ENCODE measurements around the gene MYH2. TPM values are rescaled to one million over a fixed set of nuclear protein-coding genes. Genes with fewer than 3 reads are reported as not detected.

MYH2 gene
- total RNA-seq, 5 donors from 2014 or later (not counting 1 experiment from before 2014, with no cell fraction given) = not detected

DNA sequence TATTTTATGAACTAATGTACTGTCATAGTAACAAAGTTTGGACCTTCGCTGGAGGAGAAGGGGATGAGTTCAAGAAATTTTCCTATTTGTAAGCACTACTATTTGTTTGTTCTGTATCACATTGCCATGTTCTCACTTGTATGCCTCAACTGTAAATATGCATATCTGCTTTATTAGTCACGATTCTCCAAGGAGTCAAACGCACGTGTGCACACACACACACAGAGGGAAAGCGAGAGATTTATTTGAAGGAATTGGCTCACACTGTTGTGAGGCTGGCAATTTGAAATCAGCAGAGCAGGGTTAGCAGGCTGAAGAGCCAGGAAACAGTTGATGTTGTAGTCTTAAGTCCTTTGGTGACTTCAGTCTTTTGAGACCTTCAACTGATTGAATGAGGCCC, 24.9 kb upstream of the MYH2 start:
- Histone ChIP-seq H3K4me3 (ENCODE audit: control insufficient read depth in 1 of 2, extremely low read depth in 1 of 2, low read length in 1 of 2) (no peak overlapping the region), H3K27ac (ENCODE audit: low read length) (no peak overlapping the region), H3K27me3 (replicated peaks in 1 of 2; ENCODE audit: control insufficient read depth in 2 of 2, extremely low read depth in 1 of 2, insufficient read depth in 2 of 2, low read length in 1 of 2) (peaks cover 2 to 5% of the 10 kb centered on the region in 2 experiments), H3K9me3 (no peaks in the 10 kb centered on the region), H3K4me1 (ENCODE audit: control insufficient read depth in 1 of 2, extremely low read depth in 1 of 2, insufficient read depth in 2 of 2, low read length in 2 of 2) (no peaks in the 10 kb centered on the region), H3K36me3 (ENCODE audit: control insufficient read depth in 2 of 2, extremely low read depth in 1 of 2, insufficient read depth in 1 of 2, low read length in 1 of 2) (no peaks in the 10 kb centered on the region)
- H3K27ac Mint-ChIP-seq = no peak overlapping the region
- no peak overlapping the region for H3K4me3 Mint-ChIP-seq
- no peaks in the 10 kb centered on the region for H3K4me1 Mint-ChIP-seq
- H3K36me3 Mint-ChIP-seq = no peaks in the 10 kb centered on the region
- DNase-seq = no peak
- H3K27me3 Mint-ChIP-seq = peaks cover 1 to 17% of the 10 kb centered on the region in 2 donors
- no peak for ATAC-seq (replicated peaks in 1 of 4)
- WGBS (ENCODE audit: insufficient coverage) = no CpG with 5 or more reads among the region's 5 CpGs
- ChIA-PET POLR2A (no interaction called here), CTCF (no interaction called here)
- no peaks in the 10 kb centered on the region for H3K9me3 Mint-ChIP-seq

DNA sequence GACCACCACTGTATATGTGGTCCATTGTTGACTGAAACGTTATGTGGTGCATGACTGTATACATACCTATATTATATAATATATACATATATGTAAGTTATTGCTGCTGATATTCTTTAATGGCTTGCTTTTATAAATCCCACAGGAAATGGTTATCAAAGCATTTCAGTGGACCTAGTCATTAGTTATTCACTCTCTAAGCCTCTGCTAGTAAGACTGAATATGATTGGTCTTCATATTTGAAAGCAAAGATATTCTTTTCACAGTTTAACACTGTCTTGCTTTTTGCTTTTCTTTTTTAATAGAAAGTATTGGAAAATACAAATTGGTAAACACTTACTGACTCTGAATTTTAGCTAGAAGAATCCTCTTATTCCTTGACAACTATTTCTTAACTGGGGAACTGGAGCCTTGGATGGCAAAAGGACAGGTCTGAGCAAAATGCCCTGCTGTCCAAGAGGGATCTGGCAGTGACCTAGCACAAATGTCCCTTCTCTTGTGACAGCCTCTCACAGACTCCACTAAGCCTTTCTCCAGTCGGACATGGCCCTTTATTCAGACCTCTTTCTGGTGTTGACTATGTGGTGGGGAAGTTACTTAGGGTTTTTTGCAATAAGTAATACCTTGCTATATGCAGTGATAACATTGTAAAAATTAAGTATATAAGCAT, 14.7 kb upstream of the MYH2 start:
- ChIA-PET POLR2A (interaction anchor here in 1 of 2 donors (0.7 kb wide), 1 partner anchor 37 kb away, joined by 5 read pairs; no protein-coding TSS in a partner anchor), CTCF (no interaction called here)
- Histone ChIP-seq H3K27ac (ENCODE audit: low read length) (no peak overlapping the region), H3K4me3 (ENCODE audit: control insufficient read depth in 1 of 2, extremely low read depth in 1 of 2, low read length in 1 of 2) (no peak overlapping the region), H3K36me3 (ENCODE audit: control insufficient read depth in 2 of 2, extremely low read depth in 1 of 2, insufficient read depth in 1 of 2, low read length in 1 of 2) (no peaks in the 10 kb centered on the region), H3K4me1 (ENCODE audit: control insufficient read depth in 1 of 2, extremely low read depth in 1 of 2, insufficient read depth in 2 of 2, low read length in 2 of 2) (no peaks in the 10 kb centered on the region), H3K27me3 (replicated peaks in 1 of 2; ENCODE audit: control insufficient read depth in 2 of 2, extremely low read depth in 1 of 2, insufficient read depth in 2 of 2, low read length in 1 of 2) (peaks cover 0 to 6% of the 10 kb centered on the region in 2 experiments), H3K9me3 (no peaks in the 10 kb centered on the region)
- Mint-ChIP-seq H3K27ac (no peak overlapping the region), H3K27me3 (peaks cover 4% of the 10 kb centered on the region in 2 donors), H3K36me3 (no peaks in the 10 kb centered on the region), H3K4me3 (no peak overlapping the region), H3K4me1 (no peaks in the 10 kb centered on the region), H3K9me3 (no peaks in the 10 kb centered on the region)
- DNase-seq (no peak), ATAC-seq (replicated peaks in 1 of 4) (no peak)
- WGBS (ENCODE audit: insufficient coverage) = no CpG with 5 or more reads among the region's 2 CpGs

DNA sequence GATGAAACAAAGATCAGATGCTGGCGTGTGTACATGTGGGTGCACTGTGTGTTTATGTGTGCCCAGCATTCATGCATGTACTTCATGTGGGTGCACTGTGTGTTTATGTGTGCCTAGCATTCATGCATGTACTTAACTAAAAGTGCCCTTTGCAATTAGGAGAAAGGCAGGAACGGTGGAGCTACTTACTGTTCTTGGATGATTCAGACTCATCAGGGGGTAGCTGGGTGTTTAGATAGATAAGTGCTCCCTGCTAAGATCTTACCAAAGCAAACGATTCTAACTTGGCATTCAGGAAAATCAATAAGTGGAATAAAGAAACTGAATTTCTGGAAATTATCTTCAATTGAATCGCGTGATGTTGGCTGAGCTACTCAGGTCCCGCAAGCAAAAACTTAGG, 8.6 kb upstream of the MYH2 start:
- ChIA-PET CTCF (no interaction called here), POLR2A (interaction anchor here in 1 of 2 donors (0.5 kb wide), 1 partner anchor 114 kb away, joined by 6 read pairs; no protein-coding TSS in a partner anchor)
- 100% methylated on average over 1 of the region's 6 CpGs for WGBS (ENCODE audit: insufficient coverage)
- H3K9me3 Mint-ChIP-seq = no peaks in the 10 kb centered on the region
- H3K36me3 Mint-ChIP-seq = no peaks in the 10 kb centered on the region
- peaks cover 2 to 5% of the 10 kb centered on the region in 2 donors for H3K27me3 Mint-ChIP-seq
- Histone ChIP-seq H3K9me3 (no peaks in the 10 kb centered on the region), H3K27ac (ENCODE audit: low read length) (no peak overlapping the region), H3K36me3 (ENCODE audit: control insufficient read depth in 2 of 2, extremely low read depth in 1 of 2, insufficient read depth in 1 of 2, low read length in 1 of 2) (no peaks in the 10 kb centered on the region), H3K4me3 (ENCODE audit: control insufficient read depth in 1 of 2, extremely low read depth in 1 of 2, low read length in 1 of 2) (no peak overlapping the region), H3K4me1 (ENCODE audit: control insufficient read depth in 1 of 2, extremely low read depth in 1 of 2, insufficient read depth in 2 of 2, low read length in 2 of 2) (no peaks in the 10 kb centered on the region), H3K27me3 (replicated peaks in 1 of 2; ENCODE audit: control insufficient read depth in 2 of 2, extremely low read depth in 1 of 2, insufficient read depth in 2 of 2, low read length in 1 of 2) (no peaks in the 10 kb centered on the region)
- DNase-seq (no peak), ATAC-seq (replicated peaks in 1 of 4) (no peak)
- no peaks in the 10 kb centered on the region for H3K4me1 Mint-ChIP-seq
- H3K27ac Mint-ChIP-seq = no peak overlapping the region
- H3K4me3 Mint-ChIP-seq = no peak overlapping the region

DNA sequence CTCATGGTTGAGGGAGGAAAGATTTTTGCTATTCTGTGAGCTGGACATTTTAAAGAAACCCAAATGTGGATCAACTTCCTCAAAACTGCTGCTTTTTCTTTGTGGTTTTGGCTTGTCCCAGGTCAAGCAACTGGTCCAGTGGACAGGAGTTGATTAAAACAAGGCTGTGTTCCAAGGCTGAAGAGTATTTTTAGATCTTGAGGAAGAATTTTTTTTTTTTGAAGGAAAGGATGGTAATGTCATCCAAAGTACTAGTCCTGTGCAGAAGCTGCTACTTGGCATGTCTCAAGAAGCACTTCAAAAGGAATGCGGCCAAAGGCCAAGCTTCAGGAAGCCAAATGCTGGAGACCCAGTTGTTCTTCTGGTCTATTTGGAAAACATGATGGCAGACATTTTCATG, 8.0 kb upstream of the MYH2 start:
- no peak overlapping the region for H3K4me3 Mint-ChIP-seq
- CTCF ChIA-PET = no interaction called here

DNA sequence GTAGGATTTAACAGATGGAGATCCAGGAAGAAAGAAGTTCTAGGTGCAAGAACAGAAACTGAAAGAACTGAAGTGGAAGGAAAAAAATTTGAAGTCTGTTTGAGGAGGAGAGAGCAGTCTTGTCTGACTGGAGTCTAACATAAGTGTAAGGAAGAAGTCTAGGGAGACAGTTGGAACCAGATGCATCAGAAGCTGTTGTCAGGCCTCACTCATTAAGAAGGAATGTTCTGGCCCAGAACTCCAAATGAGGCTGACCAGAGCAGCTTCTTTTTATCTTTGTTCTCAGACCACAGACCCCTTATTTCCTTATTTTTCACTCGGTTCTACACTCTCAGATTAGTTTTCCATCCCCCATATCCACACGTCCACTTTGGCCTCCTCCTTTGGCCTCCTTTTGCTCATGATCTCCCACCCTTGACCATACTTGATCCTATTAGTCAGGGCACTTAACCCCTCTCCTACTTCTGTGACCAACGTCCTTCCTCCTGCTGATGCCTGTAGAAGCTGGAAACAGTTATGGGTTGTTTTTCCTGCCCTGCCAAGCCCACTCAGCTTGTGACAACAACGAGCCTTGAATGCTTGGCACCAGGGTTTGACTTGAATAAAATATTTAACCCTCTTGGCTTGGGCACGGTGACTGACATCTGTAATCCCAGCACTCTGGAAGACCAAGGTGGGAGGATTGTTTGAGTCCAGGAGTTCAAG, 7.0 kb upstream of the MYH2 start:
- no peak overlapping the region for H3K27ac Mint-ChIP-seq
- 49% methylated on average over 4 of the region's 5 CpGs for WGBS (ENCODE audit: insufficient coverage)
- H3K4me3 ChIP-seq (ENCODE audit: control insufficient read depth in 1 of 2, extremely low read depth in 1 of 2, low read length in 1 of 2) = no peak overlapping the region
- no peak overlapping the region for H3K27ac ChIP-seq (ENCODE audit: low read length)
- peaks cover 6 to 14% of the 10 kb centered on the region in 2 donors for H3K27me3 Mint-ChIP-seq
- ATAC-seq (replicated peaks in 1 of 4) (no peak), DNase-seq (no peak)
- no peaks in the 10 kb centered on the region for H3K36me3 ChIP-seq (ENCODE audit: control insufficient read depth in 2 of 2, extremely low read depth in 1 of 2, insufficient read depth in 1 of 2, low read length in 1 of 2)
- no peaks in the 10 kb centered on the region for H3K4me1 ChIP-seq (ENCODE audit: control insufficient read depth in 1 of 2, extremely low read depth in 1 of 2, insufficient read depth in 2 of 2, low read length in 2 of 2)
- POLR2A ChIA-PET = no interaction called here
- CTCF ChIA-PET = interaction anchor here in 1 of 2 donors (0.5 kb wide), 1 partner anchor 419 kb away, joined by 7 read pairs; no protein-coding TSS in a partner anchor
- no peak overlapping the region for H3K4me3 Mint-ChIP-seq
- no peaks in the 10 kb centered on the region for H3K9me3 Mint-ChIP-seq
- no peaks in the 10 kb centered on the region for H3K4me1 Mint-ChIP-seq
- H3K9me3 ChIP-seq = no peaks in the 10 kb centered on the region
- no peaks in the 10 kb centered on the region for H3K27me3 ChIP-seq (replicated peaks in 1 of 2; ENCODE audit: control insufficient read depth in 2 of 2, extremely low read depth in 1 of 2, insufficient read depth in 2 of 2, low read length in 1 of 2)
- no peaks in the 10 kb centered on the region for H3K36me3 Mint-ChIP-seq

More for the DNA sequence above, 8.0 kb upstream of the MYH2 start:
- Histone ChIP-seq H3K4me3 (ENCODE audit: control insufficient read depth in 1 of 2, extremely low read depth in 1 of 2, low read length in 1 of 2) (no peak overlapping the region), H3K36me3 (ENCODE audit: control insufficient read depth in 2 of 2, extremely low read depth in 1 of 2, insufficient read depth in 1 of 2, low read length in 1 of 2) (no peaks in the 10 kb centered on the region), H3K27ac (ENCODE audit: low read length) (no peak overlapping the region), H3K4me1 (ENCODE audit: control insufficient read depth in 1 of 2, extremely low read depth in 1 of 2, insufficient read depth in 2 of 2, low read length in 2 of 2) (no peaks in the 10 kb centered on the region), H3K27me3 (replicated peaks in 1 of 2; ENCODE audit: control insufficient read depth in 2 of 2, extremely low read depth in 1 of 2, insufficient read depth in 2 of 2, low read length in 1 of 2) (no peaks in the 10 kb centered on the region), H3K9me3 (no peaks in the 10 kb centered on the region)
- peaks cover 2 to 9% of the 10 kb centered on the region in 2 donors for H3K27me3 Mint-ChIP-seq
- no peak for DNase-seq
- no peak overlapping the region for H3K27ac Mint-ChIP-seq
- ATAC-seq (replicated peaks in 1 of 4) = no peak
- no peaks in the 10 kb centered on the region for H3K36me3 Mint-ChIP-seq
- no peaks in the 10 kb centered on the region for H3K9me3 Mint-ChIP-seq
- no peaks in the 10 kb centered on the region for H3K4me1 Mint-ChIP-seq
- POLR2A ChIA-PET = no interaction called here
- WGBS (ENCODE audit: insufficient coverage) = 100% methylated on average over 1 of the region's 1 CpG

DNA sequence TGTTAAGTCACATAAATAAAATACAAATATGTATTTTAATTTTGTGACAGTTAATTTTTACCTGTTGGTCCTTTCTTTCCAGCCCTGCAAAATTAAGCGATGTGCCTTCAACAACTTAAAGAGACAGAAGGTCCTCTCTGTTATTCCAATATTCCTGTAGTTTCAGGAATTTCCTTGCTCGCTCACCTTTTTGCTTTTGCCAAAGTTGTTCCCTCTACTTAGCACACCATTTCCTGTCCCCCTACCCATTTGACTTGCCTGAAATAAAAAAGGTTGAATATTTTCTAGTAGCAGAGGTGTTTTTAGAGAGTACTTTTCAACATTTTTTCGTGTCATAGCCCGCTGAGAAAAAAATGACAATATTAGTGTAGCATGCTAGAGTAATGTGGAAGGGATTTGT, 556 bp upstream of the MYH2 start:
- WGBS (ENCODE audit: insufficient coverage) = 57% methylated on average over 1 of the region's 4 CpGs
- Mint-ChIP-seq H3K27me3 (peaks cover 14 to 17% of the 10 kb centered on the region in 2 donors), H3K36me3 (no peaks in the 10 kb centered on the region), H3K4me1 (no peaks in the 10 kb centered on the region), H3K9me3 (no peaks in the 10 kb centered on the region), H3K27ac (no peak overlapping the region), H3K4me3 (no peak overlapping the region)
- no peaks in the 10 kb centered on the region for H3K9me3 ChIP-seq
- H3K27ac ChIP-seq (ENCODE audit: low read length) = no peak overlapping the region
- ATAC-seq (replicated peaks in 1 of 4) (no peak), DNase-seq (no peak)
- H3K4me3 ChIP-seq (ENCODE audit: control insufficient read depth in 1 of 2, extremely low read depth in 1 of 2, low read length in 1 of 2) = no peak overlapping the region
- CTCF ChIA-PET = no interaction called here
- POLR2A ChIA-PET = no interaction called here
- H3K4me1 ChIP-seq (ENCODE audit: control insufficient read depth in 1 of 2, extremely low read depth in 1 of 2, insufficient read depth in 2 of 2, low read length in 2 of 2) = no peaks in the 10 kb centered on the region
- H3K27me3 ChIP-seq (replicated peaks in 1 of 2; ENCODE audit: control insufficient read depth in 2 of 2, extremely low read depth in 1 of 2, insufficient read depth in 2 of 2, low read length in 1 of 2) = no peaks in the 10 kb centered on the region
- H3K36me3 ChIP-seq (ENCODE audit: control insufficient read depth in 2 of 2, extremely low read depth in 1 of 2, insufficient read depth in 1 of 2, low read length in 1 of 2) = no peaks in the 10 kb centered on the region
